ENCODE data around the gene MYH6. TPM values are rescaled to one million over a fixed set of nuclear protein-coding genes. Genes with fewer than 3 reads are reported as not detected.
"Not testable (repeated sequence)": the region's sequence is repeated elsewhere in the genome, so short reads cannot be mapped to it uniquely, and the experiment has no call there.

MYH6 gene
- total RNA-seq, 2 experiments from 2014 or later = not detected

GRCh38 chr14:23408307-23408630, 196 bp upstream of the MYH6 start:
- DNase-seq = no peak
- H3K9me3 Mint-ChIP-seq (ENCODE audit: insufficient read depth) = no peaks in the 10 kb centered on the region
- H3K4me3 Mint-ChIP-seq = no peak overlapping the region
- peaks cover 3% of the 10 kb centered on the region for H3K27me3 Mint-ChIP-seq (ENCODE audit: low read depth)
- ChIA-PET POLR2A (no interaction called here), CTCF (no interaction called here)
- H3K27ac Mint-ChIP-seq = no peak overlapping the region
- no peaks in the 10 kb centered on the region for H3K4me1 Mint-ChIP-seq (ENCODE audit: low read depth)
- H3K36me3 Mint-ChIP-seq (ENCODE audit: low read depth) = no peaks in the 10 kb centered on the region
- ATAC-seq = no peak

GRCh38 chr14:23406725-23407355, 1.2 kb downstream of the MYH6 start:
- Mint-ChIP-seq H3K9me3 (ENCODE audit: insufficient read depth) (no peaks in the 10 kb centered on the region), H3K27me3 (ENCODE audit: low read depth) (peaks cover 3% of the 10 kb centered on the region), H3K36me3 (ENCODE audit: low read depth) (no peaks in the 10 kb centered on the region), H3K4me1 (ENCODE audit: low read depth) (no peaks in the 10 kb centered on the region), H3K27ac (no peak overlapping the region), H3K4me3 (no peak overlapping the region)
- CTCF ChIA-PET = no interaction called here
- no peak for ATAC-seq
- POLR2A ChIA-PET = no interaction called here
- DNase-seq = no peak

GRCh38 chr14:23406244-23406643, 1.8 kb downstream of the MYH6 start:
- Mint-ChIP-seq H3K9me3 (ENCODE audit: insufficient read depth) (no peaks in the 10 kb centered on the region), H3K36me3 (ENCODE audit: low read depth) (no peaks in the 10 kb centered on the region), H3K27ac (no peak overlapping the region), H3K4me3 (no peak overlapping the region), H3K27me3 (ENCODE audit: low read depth) (peaks cover 3% of the 10 kb centered on the region), H3K4me1 (ENCODE audit: low read depth) (no peaks in the 10 kb centered on the region)
- ChIA-PET CTCF (no interaction called here), POLR2A (no interaction called here)
- no peak for ATAC-seq
- DNase-seq = no peak

GRCh38 chr14:23405516-23406025, 2.5 kb downstream of the MYH6 start:
- H3K27me3 Mint-ChIP-seq (ENCODE audit: low read depth) = peaks cover 3% of the 10 kb centered on the region
- no peaks in the 10 kb centered on the region for H3K9me3 Mint-ChIP-seq (ENCODE audit: insufficient read depth)
- ATAC-seq (no peak), DNase-seq (no peak)
- ChIA-PET CTCF (no interaction called here), POLR2A (no interaction called here)
- H3K4me1 Mint-ChIP-seq (ENCODE audit: low read depth) = no peaks in the 10 kb centered on the region
- no peaks in the 10 kb centered on the region for H3K36me3 Mint-ChIP-seq (ENCODE audit: low read depth)
- H3K27ac Mint-ChIP-seq = no peak overlapping the region
- no peak overlapping the region for H3K4me3 Mint-ChIP-seq

GRCh38 chr14:23405096-23405495, 3.0 kb downstream of the MYH6 start:
- Mint-ChIP-seq H3K36me3 (ENCODE audit: low read depth) (no peaks in the 10 kb centered on the region), H3K27ac (no peak overlapping the region)
- ATAC-seq = peak; percentile 28

GRCh38 chr14:23404331-23404900, 3.7 kb downstream of the MYH6 start:
- H3K4me1 Mint-ChIP-seq (ENCODE audit: low read depth) = no peaks in the 10 kb centered on the region
- ATAC-seq (no peak), DNase-seq (no peak)
- no peak overlapping the region for H3K4me3 Mint-ChIP-seq
- no peaks in the 10 kb centered on the region for H3K36me3 Mint-ChIP-seq (ENCODE audit: low read depth)
- POLR2A ChIA-PET = no interaction called here
- H3K9me3 Mint-ChIP-seq (ENCODE audit: insufficient read depth) = no peaks in the 10 kb centered on the region
- no peak overlapping the region for H3K27ac Mint-ChIP-seq
- H3K27me3 Mint-ChIP-seq (ENCODE audit: low read depth) = peaks cover 3% of the 10 kb centered on the region
- CTCF ChIA-PET = no interaction called here

More at GRCh38 chr14:23405096-23405495, 3.0 kb downstream of the MYH6 start:
- H3K4me1 Mint-ChIP-seq (ENCODE audit: low read depth) = no peaks in the 10 kb centered on the region
- H3K27me3 Mint-ChIP-seq (ENCODE audit: low read depth) = peaks cover 3% of the 10 kb centered on the region
- H3K4me3 Mint-ChIP-seq = no peak overlapping the region
- ChIA-PET POLR2A (no interaction called here), CTCF (no interaction called here)
- DNase-seq = no peak
- H3K9me3 Mint-ChIP-seq (ENCODE audit: insufficient read depth) = no peaks in the 10 kb centered on the region

GRCh38 chr14:23403908-23404307, 4.2 kb downstream of the MYH6 start:
- peaks cover 2% of the 10 kb centered on the region for H3K27me3 Mint-ChIP-seq (ENCODE audit: low read depth)
- no peak for ATAC-seq
- no peak overlapping the region for H3K27ac Mint-ChIP-seq
- no peaks in the 10 kb centered on the region for H3K36me3 Mint-ChIP-seq (ENCODE audit: low read depth)
- no peaks in the 10 kb centered on the region for H3K4me1 Mint-ChIP-seq (ENCODE audit: low read depth)
- H3K9me3 Mint-ChIP-seq (ENCODE audit: insufficient read depth) = no peaks in the 10 kb centered on the region
- ChIA-PET POLR2A (no interaction called here), CTCF (no interaction called here)
- no peak overlapping the region for H3K4me3 Mint-ChIP-seq
- no peak for DNase-seq

GRCh38 chr14:23403139-23403438, 5.0 kb downstream of the MYH6 start:
- DNase-seq (no peak), ATAC-seq (no peak)
- no peak overlapping the region for H3K27ac Mint-ChIP-seq
- H3K4me1 Mint-ChIP-seq (ENCODE audit: low read depth) = no peaks in the 10 kb centered on the region
- H3K9me3 Mint-ChIP-seq (ENCODE audit: insufficient read depth) = no peaks in the 10 kb centered on the region
- no peaks in the 10 kb centered on the region for H3K36me3 Mint-ChIP-seq (ENCODE audit: low read depth)
- CTCF ChIA-PET = no interaction called here
- POLR2A ChIA-PET = no interaction called here
- no peaks in the 10 kb centered on the region for H3K27me3 Mint-ChIP-seq (ENCODE audit: low read depth)
- H3K4me3 Mint-ChIP-seq = no peak overlapping the region

- DNase-seq = no peak
- ChIA-PET CTCF (no interaction called here), POLR2A (no interaction called here)
- Mint-ChIP-seq H3K27me3 (ENCODE audit: low read depth) (no peaks in the 10 kb centered on the region), H3K27ac (no peak overlapping the region), H3K4me3 (no peak overlapping the region), H3K36me3 (ENCODE audit: low read depth) (no peaks in the 10 kb centered on the region), H3K4me1 (ENCODE audit: low read depth) (no peaks in the 10 kb centered on the region), H3K9me3 (ENCODE audit: insufficient read depth) (no peaks in the 10 kb centered on the region)
- ATAC-seq = no peak
Observed at GRCh38 chr14:23402296-23403138, 5.6 kb downstream of the MYH6 start.

- ChIA-PET POLR2A (no interaction called here), CTCF (no interaction called here)
- no peak overlapping the region for H3K27ac Mint-ChIP-seq
Observed at GRCh38 chr14:23401291-23401690, 6.8 kb downstream of the MYH6 start.

GRCh38 chr14:23400496-23401149, 7.5 kb downstream of the MYH6 start:
- H3K4me3 Mint-ChIP-seq; DNase-seq; H3K36me3 Mint-ChIP-seq (ENCODE audit: low read depth); H3K27me3 Mint-ChIP-seq (ENCODE audit: low read depth); ATAC-seq; H3K27ac Mint-ChIP-seq; CTCF ChIA-PET; H3K4me1 Mint-ChIP-seq (ENCODE audit: low read depth); H3K9me3 Mint-ChIP-seq (ENCODE audit: insufficient read depth); POLR2A ChIA-PET: not testable (repeated sequence)

More at GRCh38 chr14:23401291-23401690, 6.8 kb downstream of the MYH6 start:
- Mint-ChIP-seq H3K9me3 (ENCODE audit: insufficient read depth) (no peaks in the 10 kb centered on the region), H3K4me1 (ENCODE audit: low read depth) (no peaks in the 10 kb centered on the region), H3K4me3 (no peak overlapping the region), H3K27me3 (ENCODE audit: low read depth) (no peaks in the 10 kb centered on the region), H3K36me3 (ENCODE audit: low read depth) (no peaks in the 10 kb centered on the region)
- no peak for DNase-seq
- ATAC-seq = no peak

- no peak overlapping the region for H3K27ac Mint-ChIP-seq
- no peaks in the 10 kb centered on the region for H3K4me1 Mint-ChIP-seq (ENCODE audit: low read depth)
- CTCF ChIA-PET = no interaction called here
Observed at GRCh38 chr14:23399591-23399990, 8.5 kb downstream of the MYH6 start.

More at GRCh38 chr14:23399591-23399990, 8.5 kb downstream of the MYH6 start:
- Mint-ChIP-seq H3K9me3 (ENCODE audit: insufficient read depth) (no peaks in the 10 kb centered on the region), H3K4me3 (no peak overlapping the region), H3K36me3 (ENCODE audit: low read depth) (no peaks in the 10 kb centered on the region), H3K27me3 (ENCODE audit: low read depth) (no peaks in the 10 kb centered on the region)
- ATAC-seq (no peak), DNase-seq (no peak)
- POLR2A ChIA-PET = interaction anchor here (0.7 kb wide), 1 partner anchor 63 kb away, joined by 3 read pairs; no protein-coding TSS in a partner anchor
